NCI-H146 treated with DMSO at 0.1 percent for 48 hours (cell line): ENCODE measurements around the gene ART4.
A peak's percentile ranks its signal among the peaks of the same experiment; 100 is the strongest.

Experiments used
- DNase-seq: peaks from one replicate; lab custom pipeline; 2025; ENCODE audit not compliant: unreplicated experiment; lab: John Stamatoyannopoulos, UW

ART4 gene

GRCh38 chr12:14852880-14853279, 9.6 kb upstream of the ART4 start:
- DNase-seq = no peak

GRCh38 chr12:14850929-14851663, 7.8 kb upstream of the ART4 start:
- DNase-seq = no peak

GRCh38 chr12:14849661-14850060, 6.3 kb upstream of the ART4 start:
- no peak for DNase-seq

- no peak for DNase-seq
Measured at GRCh38 chr12:14846876-14847580, 3.7 kb upstream of the ART4 start.

- no peak for DNase-seq
Measured at GRCh38 chr12:14846042-14846587, 2.8 kb upstream of the ART4 start.

GRCh38 chr12:14845350-14845750, 2.0 kb upstream of the ART4 start:
- peak; percentile 27 for DNase-seq

GRCh38 chr12:14844401-14844800, 1.1 kb upstream of the ART4 start:
- no peak for DNase-seq

- DNase-seq = no peak
Measured at GRCh38 chr12:14842315-14842714, 1.0 kb downstream of the ART4 start.

- DNase-seq = no peak
Measured at GRCh38 chr12:14841761-14842160, 1.6 kb downstream of the ART4 start.

GRCh38 chr12:14840616-14841015, 2.7 kb downstream of the ART4 start:
- DNase-seq = no peak

GRCh38 chr12:14839262-14839661, 4.1 kb downstream of the ART4 start:
- DNase-seq = no peak

- DNase-seq = no peak
Measured at GRCh38 chr12:14836336-14837210, 6.8 kb downstream of the ART4 start.

- no peak for DNase-seq
Measured at GRCh38 chr12:14834509-14834908, 8.8 kb downstream of the ART4 start.

GRCh38 chr12:14833952-14834351, 9.4 kb downstream of the ART4 start:
- no peak for DNase-seq

GRCh38 chr12:14833336-14833735, 10.0 kb downstream of the ART4 start:
- no peak for DNase-seq

- no peak for DNase-seq
Measured at GRCh38 chr12:14828892-14829291, 14.4 kb downstream of the ART4 start.

- no peak for DNase-seq
Measured at GRCh38 chr12:14827043-14827442, 16.3 kb downstream of the ART4 start.

GRCh38 chr12:14826491-14826890, 16.8 kb downstream of the ART4 start:
- no peak for DNase-seq

- no peak for DNase-seq
Measured at GRCh38 chr12:14825256-14825655, 18.1 kb downstream of the ART4 start.

- DNase-seq = no peak
Measured at GRCh38 chr12:14824012-14824634, 19.2 kb downstream of the ART4 start.

GRCh38 chr12:14814014-14814413, 29.3 kb downstream of the ART4 start, which contains the start of gene SMCO3:
Gene SMCO3, minus strand, starts transcription at chr12:14814182. Its CDS starts 7,502 bp downstream, at chr12:14806680.
- no peak for DNase-seq
